Activated naive CD8-positive, alpha-beta T cell treated with anti-CD3 and anti-CD28 coated beads, Interleukin-2, amount 10 ng/mL, durations not matched to agents 7 days and 5 days (primary cell): ENCODE measurements around the gene SSBP3. TPM values are rescaled to one million over a fixed set of nuclear protein-coding genes. Genes with fewer than 3 reads are reported as not detected.
A peak's percentile ranks its signal among the peaks of the same experiment; 100 is the strongest.

Experiments used
- ATAC-seq: fragments of 150-1000 bp; cut with Tn5 transposase; one replicate; pipeline ENCODE4 v1.10.0; 2021; ENCODE audit warnings: low read depth, moderate library complexity
- POLR2A ChIA-PET: fragments of 350-600 bp; sonication (Branson Sonifier 250); formaldehyde crosslinking; loops from one replicate; lab custom pipeline; 2021; ENCODE audit warnings: antibody characterized with exemption; lab: Charles Lee
- DNase-seq: peaks from one replicate; pipeline ENCODE4 v3.0.0; 2021
- H3K27ac Mint-ChIP-seq: one replicate; pipeline ENCODE4 v1.8.0; 2022; ENCODE audit warnings: mild to moderate bottlenecking, mixed read lengths
- H3K27me3 Mint-ChIP-seq: one replicate; pipeline ENCODE4 v1.8.0; 2022; ENCODE audit warnings: mild to moderate bottlenecking, moderate library complexity, mixed read lengths
- H3K36me3 Mint-ChIP-seq: one replicate; pipeline ENCODE4 v1.8.0; 2021; ENCODE audit warnings: mild to moderate bottlenecking, mixed read lengths
- H3K4me1 Mint-ChIP-seq: one replicate; pipeline ENCODE4 v1.8.0; 2021; ENCODE audit warnings: mixed read lengths
- H3K4me3 Mint-ChIP-seq: one replicate; pipeline ENCODE4 v1.8.0; 2022; ENCODE audit warnings: mild to moderate bottlenecking, moderate library complexity, mixed read lengths
- H3K9me3 Mint-ChIP-seq: one replicate; pipeline ENCODE4 v1.8.0; 2021; ENCODE audit warnings: mixed read lengths
- total RNA-seq, 2 experiments: library from RNA; stranded (reverse); gene quantifications; one replicate each; pipeline ENCODE4 v1.2.3, GENCODE V29; 2021

Gene SSBP3
- total RNA-seq, 2 experiments from 2014 or later = 109 to 126 TPM

GRCh38 chr1:54302951-54303843, 103.0 kb downstream of the SSBP3 start:
- DNase-seq (no peak), ATAC-seq (no peak)
- peaks cover 8% of the 10 kb centered on the region for H3K36me3 Mint-ChIP-seq
- POLR2A ChIA-PET = interaction anchor here (1.1 to 1.5 kb wide), 2 partner anchors 8 to 11 kb away, joined by 3 to 4 read pairs; no protein-coding TSS in a partner anchor
- no peaks in the 10 kb centered on the region for H3K9me3 Mint-ChIP-seq
- H3K4me3 Mint-ChIP-seq = peak overlapping the region; percentile 4
- no peaks in the 10 kb centered on the region for H3K27me3 Mint-ChIP-seq
- no peak overlapping the region for H3K27ac Mint-ChIP-seq
- H3K4me1 Mint-ChIP-seq = peaks cover 41% of the 10 kb centered on the region

- Mint-ChIP-seq H3K27me3 (no peaks in the 10 kb centered on the region), H3K4me3 (peak overlapping the region; percentile 4), H3K4me1 (peaks cover 43% of the 10 kb centered on the region), H3K27ac (no peak overlapping the region), H3K9me3 (no peaks in the 10 kb centered on the region), H3K36me3 (peaks cover 8% of the 10 kb centered on the region)
- POLR2A ChIA-PET = no interaction called here
- DNase-seq (no peak), ATAC-seq (no peak)
These were observed 103.6 kb downstream of the SSBP3 start for GRCh38 chr1:54302549-54302948.

- no peak for DNase-seq
- Mint-ChIP-seq H3K4me3 (no peak overlapping the region), H3K9me3 (no peaks in the 10 kb centered on the region), H3K36me3 (peaks cover 2% of the 10 kb centered on the region), H3K27me3 (no peaks in the 10 kb centered on the region), H3K27ac (no peak overlapping the region), H3K4me1 (peaks cover 40% of the 10 kb centered on the region)
- POLR2A ChIA-PET = no interaction called here
- ATAC-seq = no peak
These were observed 104.7 kb downstream of the SSBP3 start for GRCh38 chr1:54301497-54301896.

- H3K36me3 Mint-ChIP-seq = peaks cover 2% of the 10 kb centered on the region
- DNase-seq (no peak), ATAC-seq (no peak)
- no peaks in the 10 kb centered on the region for H3K9me3 Mint-ChIP-seq
- H3K27me3 Mint-ChIP-seq = no peaks in the 10 kb centered on the region
- no peak overlapping the region for H3K4me3 Mint-ChIP-seq
- POLR2A ChIA-PET = no interaction called here
- H3K27ac Mint-ChIP-seq = no peak overlapping the region
- H3K4me1 Mint-ChIP-seq = peaks cover 40% of the 10 kb centered on the region
These were observed 105.8 kb downstream of the SSBP3 start for GRCh38 chr1:54300401-54300800.

- Mint-ChIP-seq H3K36me3 (peaks cover 5% of the 10 kb centered on the region), H3K27ac (no peak overlapping the region), H3K9me3 (no peaks in the 10 kb centered on the region), H3K4me1 (peaks cover 51% of the 10 kb centered on the region), H3K27me3 (no peaks in the 10 kb centered on the region), H3K4me3 (peak overlapping the region; percentile 49)
- DNase-seq (no peak), ATAC-seq (no peak)
- POLR2A ChIA-PET = interaction anchor here (0.6 to 2.1 kb wide), 4 partner anchors 8 to 14 kb away, joined by 3 to 10 read pairs (median 5); no protein-coding TSS in a partner anchor
These were observed 107.2 kb downstream of the SSBP3 start for GRCh38 chr1:54299037-54299436.

GRCh38 chr1:54298284-54299033, 107.7 kb downstream of the SSBP3 start:
- DNase-seq (no peak), ATAC-seq (peak; percentile 43)
- Mint-ChIP-seq H3K4me1 (peaks cover 49% of the 10 kb centered on the region), H3K4me3 (peak overlapping the region; percentile 49), H3K36me3 (peaks cover 5% of the 10 kb centered on the region), H3K27ac (peak overlapping the region; percentile 66), H3K27me3 (no peaks in the 10 kb centered on the region), H3K9me3 (no peaks in the 10 kb centered on the region)
- POLR2A ChIA-PET = interaction anchor here (1.1 to 2.1 kb wide), 3 partner anchors 12 to 14 kb away, joined by 3 to 10 read pairs (median 7); no protein-coding TSS in a partner anchor

- H3K27ac Mint-ChIP-seq = peak overlapping the region; percentile 49
- no peak for ATAC-seq
- H3K36me3 Mint-ChIP-seq = peaks cover 5% of the 10 kb centered on the region
- peaks cover 45% of the 10 kb centered on the region for H3K4me1 Mint-ChIP-seq
- POLR2A ChIA-PET = interaction anchor here (0.8 to 2.1 kb wide), 4 partner anchors 11 to 109 kb away, joined by 3 to 10 read pairs (median 5); partner anchors contain the start of gene SSBP3
- H3K4me3 Mint-ChIP-seq = no peak overlapping the region
- H3K27me3 Mint-ChIP-seq = no peaks in the 10 kb centered on the region
- no peaks in the 10 kb centered on the region for H3K9me3 Mint-ChIP-seq
- DNase-seq = no peak
These were observed 108.5 kb downstream of the SSBP3 start for GRCh38 chr1:54297596-54298283.

- peaks cover 48% of the 10 kb centered on the region for H3K4me1 Mint-ChIP-seq
- POLR2A ChIA-PET = no interaction called here
- no peak overlapping the region for H3K4me3 Mint-ChIP-seq
- H3K27me3 Mint-ChIP-seq = no peaks in the 10 kb centered on the region
- H3K27ac Mint-ChIP-seq = peak overlapping the region; percentile 40
- no peak for ATAC-seq
- DNase-seq = no peak
- no peaks in the 10 kb centered on the region for H3K9me3 Mint-ChIP-seq
- peaks cover 5% of the 10 kb centered on the region for H3K36me3 Mint-ChIP-seq
These were observed 109.5 kb downstream of the SSBP3 start for GRCh38 chr1:54296666-54297065.

GRCh38 chr1:54294887-54295286, 111.3 kb downstream of the SSBP3 start:
- H3K27me3 Mint-ChIP-seq = no peaks in the 10 kb centered on the region
- peaks cover 3% of the 10 kb centered on the region for H3K36me3 Mint-ChIP-seq
- ATAC-seq (no peak), DNase-seq (no peak)
- POLR2A ChIA-PET = interaction anchor here (0.9 to 1.9 kb wide), 4 partner anchors 9 to 19 kb away, joined by 3 to 4 read pairs (median 4); no protein-coding TSS in a partner anchor
- no peaks in the 10 kb centered on the region for H3K9me3 Mint-ChIP-seq
- H3K27ac Mint-ChIP-seq = no peak overlapping the region
- H3K4me3 Mint-ChIP-seq = no peak overlapping the region
- peaks cover 57% of the 10 kb centered on the region for H3K4me1 Mint-ChIP-seq

- no peaks in the 10 kb centered on the region for H3K9me3 Mint-ChIP-seq
- H3K27ac Mint-ChIP-seq = peak overlapping the region; percentile 70
- no peaks in the 10 kb centered on the region for H3K27me3 Mint-ChIP-seq
- peaks cover 3% of the 10 kb centered on the region for H3K36me3 Mint-ChIP-seq
- POLR2A ChIA-PET = interaction anchor here (1.0 kb wide), 1 partner anchor 11 kb away, joined by 3 read pairs; no protein-coding TSS in a partner anchor
- DNase-seq (no peak), ATAC-seq (no peak)
- peaks cover 57% of the 10 kb centered on the region for H3K4me1 Mint-ChIP-seq
- no peak overlapping the region for H3K4me3 Mint-ChIP-seq
These were observed 113.9 kb downstream of the SSBP3 start for GRCh38 chr1:54292002-54292911.

GRCh38 chr1:54291276-54292001, 114.8 kb downstream of the SSBP3 start:
- peaks cover 4% of the 10 kb centered on the region for H3K36me3 Mint-ChIP-seq
- H3K27ac Mint-ChIP-seq = peak overlapping the region; percentile 87
- no peaks in the 10 kb centered on the region for H3K27me3 Mint-ChIP-seq
- no peak overlapping the region for H3K4me3 Mint-ChIP-seq
- H3K4me1 Mint-ChIP-seq = peaks cover 62% of the 10 kb centered on the region
- no peak for ATAC-seq
- no peak for DNase-seq
- POLR2A ChIA-PET = interaction anchor here (0.7 to 1.3 kb wide), 6 partner anchors 10 to 115 kb away, joined by 3 to 7 read pairs (median 4); partner anchors contain the start of gene SSBP3
- H3K9me3 Mint-ChIP-seq = no peaks in the 10 kb centered on the region
